Muscle of leg (tissue), 11 donors: Measurements from ENCODE around the gene BCAS3. TPM values are rescaled to one million over a fixed set of nuclear protein-coding genes. Genes with fewer than 3 reads are reported as not detected.

Experiments used
- DNase-seq: peaks from one replicate; pipeline ENCODE4 v3.0.0; 2013
- H3K27ac ChIP-seq: one replicate; pipeline ENCODE4 v1.5.1; 2013; ENCODE audit warnings: mild to moderate bottlenecking, low read length, control low read depth
- H3K27me3 ChIP-seq: one replicate; pipeline ENCODE4 v1.6.1; 2013; ENCODE audit warnings: low read length; ENCODE audit not compliant: control insufficient read depth, insufficient read depth
- H3K36me3 ChIP-seq: one replicate; pipeline ENCODE4 v1.6.1; 2013; ENCODE audit warnings: low read length; ENCODE audit not compliant: control insufficient read depth, insufficient read depth
- H3K4me1 ChIP-seq: one replicate; pipeline ENCODE4 v1.6.1; 2013; ENCODE audit warnings: low read length; ENCODE audit not compliant: control insufficient read depth, insufficient read depth
- H3K4me3 ChIP-seq: one replicate; pipeline ENCODE4 v1.5.1; 2013; ENCODE audit warnings: low read length, control low read depth
- H3K9me3 ChIP-seq: replicated peaks from 2 replicates; pipeline ENCODE4 v1.6.1; 2013; ENCODE audit warnings: low read depth, low read length; ENCODE audit not compliant: control insufficient read depth
- WGBS: methylation state at CpG from one replicate; pipeline ENCODE4 v1.1.5; 2013; ENCODE audit warnings: missing lambda C conversion rate; ENCODE audit not compliant: insufficient coverage; 5-methylcytosine and 5-hydroxymethylcytosine counted together
- polyA plus RNA-seq, 8 donors: library from polyadenylated mRNA; unstranded; fragments of 120-200 nt; gene quantifications; one replicate each; pipeline versions ENCODE4 v1.2.1 to v1.2.3, GENCODE V29; 2013; ENCODE audit warnings: inconsistent platforms in 1 of 8, low replicate concordance in 1 of 8; ENCODE audit not compliant: insufficient read length in 8 of 8, insufficient read depth in 1 of 8
- total RNA-seq: library from RNA; stranded (reverse); fragments of 120-200 nt; gene quantifications from one replicate; pipeline ENCODE4 v1.2.4, GENCODE V29; 2013

BCAS3 gene
- total and polyA plus RNA-seq, 9 donors = 7.6 to 15.8 (median 9.5) TPM

GRCh38 chr17:61230972-61231820 is 553.5 kb downstream of the BCAS3 start:
- Histone ChIP-seq H3K4me3 (no peak overlapping the region), H3K4me1 (peaks cover 10% of the 10 kb centered on the region), H3K36me3 (no peaks in the 10 kb centered on the region), H3K27ac (no peak overlapping the region), H3K9me3 (no peaks in the 10 kb centered on the region), H3K27me3 (no peaks in the 10 kb centered on the region)
- no peak for DNase-seq
- 57% methylated on average over 1 of the region's 4 CpGs for WGBS

- H3K9me3 ChIP-seq = peaks cover 4% of the 10 kb centered on the region
- no peak overlapping the region for H3K27ac ChIP-seq
- no peak for DNase-seq
- 50% methylated on average over 1 of the region's 3 CpGs for WGBS
- H3K36me3 ChIP-seq = no peaks in the 10 kb centered on the region
- no peak overlapping the region for H3K4me3 ChIP-seq
- H3K27me3 ChIP-seq = no peaks in the 10 kb centered on the region
- H3K4me1 ChIP-seq = peaks cover 10% of the 10 kb centered on the region
These were observed 555.2 kb downstream of the BCAS3 start for GRCh38 chr17:61232871-61233270.

- Histone ChIP-seq H3K4me1 (peaks cover 14% of the 10 kb centered on the region), H3K9me3 (peaks cover 4% of the 10 kb centered on the region), H3K4me3 (no peak overlapping the region), H3K27ac (no peak overlapping the region), H3K36me3 (no peaks in the 10 kb centered on the region), H3K27me3 (no peaks in the 10 kb centered on the region)
- DNase-seq = no peak
- WGBS = 70% methylated on average over 1 of the region's 1 CpG
These were observed 556.5 kb downstream of the BCAS3 start for GRCh38 chr17:61233991-61234750.

DNA sequence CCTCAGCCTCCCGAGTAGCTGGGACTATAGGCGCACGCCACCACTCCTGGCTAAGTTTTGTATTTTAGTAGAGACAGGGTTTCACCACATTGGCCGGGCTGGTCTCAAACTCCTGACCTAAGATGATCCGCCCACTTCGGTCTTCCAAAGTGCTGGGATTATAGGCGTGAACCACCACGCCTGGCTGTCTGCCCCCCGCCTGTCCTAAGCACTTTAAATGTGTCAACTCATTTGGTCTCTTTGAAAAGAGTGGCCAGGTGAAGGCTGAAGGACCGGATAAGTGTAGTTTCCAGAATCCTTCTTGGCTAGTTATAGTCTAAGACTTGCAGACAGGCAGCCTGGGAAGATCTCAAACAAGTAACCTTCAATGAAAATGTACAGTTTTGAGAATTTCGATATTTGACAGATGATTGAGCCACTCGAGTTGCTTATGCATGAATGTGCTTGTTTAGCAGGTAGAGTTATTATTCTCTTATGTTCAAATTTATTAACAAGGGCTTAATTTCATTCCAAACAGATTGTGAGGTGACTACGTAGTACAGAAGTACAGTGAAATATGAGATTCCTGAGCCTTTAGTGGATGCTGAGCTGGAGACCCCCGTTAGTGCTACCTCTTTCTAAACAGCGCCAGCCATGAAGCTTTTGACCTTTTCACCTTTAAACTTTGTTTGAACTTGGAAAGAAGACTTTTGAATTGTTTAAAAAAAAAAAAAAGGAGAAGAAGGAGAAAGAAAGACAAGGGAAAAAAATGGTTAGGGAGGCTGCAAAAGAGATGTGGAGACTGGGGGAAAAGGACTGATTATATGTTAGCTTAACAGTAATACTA is 557.6 kb downstream of the BCAS3 start:
- H3K27ac ChIP-seq = no peak overlapping the region
- no peaks in the 10 kb centered on the region for H3K27me3 ChIP-seq
- DNase-seq = no peak
- no peaks in the 10 kb centered on the region for H3K36me3 ChIP-seq
- H3K4me1 ChIP-seq = peaks cover 14% of the 10 kb centered on the region
- H3K4me3 ChIP-seq = no peak overlapping the region
- 68% methylated on average over 7 of the region's 15 CpGs for WGBS
- peaks cover 4% of the 10 kb centered on the region for H3K9me3 ChIP-seq

- WGBS = 20% methylated on average over 2 of the region's 5 CpGs
- DNase-seq = no peak
These were observed 558.2 kb downstream of the BCAS3 start for GRCh38 chr17:61235827-61236197.

DNA sequence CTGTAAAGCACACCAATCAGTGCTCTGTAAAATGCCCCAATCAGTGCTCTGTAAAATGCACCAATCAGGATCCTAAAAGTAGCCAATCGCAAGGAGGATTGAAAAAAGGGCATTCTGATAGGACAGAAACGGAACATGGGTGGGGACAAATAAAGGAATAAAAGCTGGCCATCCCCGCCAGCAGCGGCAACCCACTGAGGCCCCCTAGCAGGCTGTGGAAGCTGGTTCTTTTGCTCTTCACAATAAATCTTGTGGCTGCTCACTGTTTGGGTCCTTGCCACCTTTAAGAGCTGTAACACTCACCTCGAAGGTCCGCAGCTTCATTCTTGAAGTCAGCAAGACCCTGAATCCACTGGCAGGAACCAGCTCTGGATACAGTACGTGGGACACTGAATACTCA is 559.6 kb downstream of the BCAS3 start:
- Histone ChIP-seq H3K4me1 (peaks cover 14% of the 10 kb centered on the region), H3K9me3 (peaks cover 4% of the 10 kb centered on the region), H3K27ac (no peak overlapping the region), H3K36me3 (no peaks in the 10 kb centered on the region), H3K4me3 (no peak overlapping the region), H3K27me3 (no peaks in the 10 kb centered on the region)
- WGBS = 96% methylated on average over 6 of the region's 7 CpGs
- DNase-seq = no peak

More at GRCh38 chr17:61235827-61236197, 558.2 kb downstream of the BCAS3 start:
- Histone ChIP-seq H3K4me3 (no peak overlapping the region), H3K4me1 (peaks cover 14% of the 10 kb centered on the region), H3K36me3 (no peaks in the 10 kb centered on the region), H3K27ac (no peak overlapping the region), H3K9me3 (peaks cover 4% of the 10 kb centered on the region), H3K27me3 (no peaks in the 10 kb centered on the region)

DNA sequence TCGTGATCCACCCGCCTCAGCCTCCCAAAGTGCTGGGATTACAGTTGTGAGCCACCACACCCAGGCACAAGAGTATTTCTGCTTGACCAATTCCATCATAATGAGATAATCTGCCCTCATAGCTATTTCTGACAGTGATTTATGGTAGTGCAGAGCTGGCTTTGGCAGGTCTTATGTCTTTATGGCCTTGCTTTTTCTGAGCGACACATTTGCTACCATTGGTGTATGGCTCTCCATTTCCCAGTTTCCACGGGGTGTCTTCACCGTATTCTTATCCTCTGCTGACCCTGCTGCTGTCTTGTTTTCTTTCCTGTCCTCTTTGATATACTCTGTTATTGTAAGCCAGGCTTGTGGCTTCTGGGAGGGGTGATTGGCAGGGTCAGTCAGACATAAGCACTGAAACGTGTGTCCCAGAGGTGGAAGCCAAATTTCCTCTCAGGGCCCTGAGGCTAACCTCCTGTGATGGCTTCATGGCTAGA is 560.8 kb downstream of the BCAS3 start:
- no peaks in the 10 kb centered on the region for H3K27me3 ChIP-seq
- peaks cover 4% of the 10 kb centered on the region for H3K9me3 ChIP-seq
- H3K4me3 ChIP-seq = no peak overlapping the region
- no peak overlapping the region for H3K27ac ChIP-seq
- WGBS = 0% methylated on average over 1 of the region's 6 CpGs
- no peak for DNase-seq
- H3K36me3 ChIP-seq = no peaks in the 10 kb centered on the region
- H3K4me1 ChIP-seq = peaks cover 14% of the 10 kb centered on the region

DNA sequence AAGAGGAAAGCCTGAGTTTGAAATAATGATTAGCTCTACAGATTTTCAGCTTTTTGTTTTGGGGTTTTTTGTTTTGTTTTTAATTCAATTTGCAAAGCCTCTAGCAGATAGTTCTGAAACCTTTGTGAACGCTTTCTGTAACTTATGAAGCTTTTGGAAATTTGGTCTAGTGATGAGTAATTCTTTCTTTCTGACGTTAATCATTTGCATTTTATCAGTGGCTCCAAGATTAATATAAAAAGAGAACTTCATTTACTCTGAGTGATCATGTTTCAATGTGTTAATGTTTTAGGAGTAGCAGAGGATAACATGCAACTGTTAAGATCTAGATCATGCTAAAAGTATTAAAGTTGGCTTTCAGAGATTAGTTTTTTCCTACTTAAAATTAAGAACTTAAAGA is 561.7 kb downstream of the BCAS3 start:
- H3K27ac ChIP-seq = no peak overlapping the region
- no peaks in the 10 kb centered on the region for H3K36me3 ChIP-seq
- H3K4me3 ChIP-seq = no peak overlapping the region
- no CpG with 5 or more reads among the region's 2 CpGs for WGBS
- no peak for DNase-seq
- no peaks in the 10 kb centered on the region for H3K27me3 ChIP-seq
- peaks cover 4% of the 10 kb centered on the region for H3K9me3 ChIP-seq
- H3K4me1 ChIP-seq = peaks cover 14% of the 10 kb centered on the region

DNA sequence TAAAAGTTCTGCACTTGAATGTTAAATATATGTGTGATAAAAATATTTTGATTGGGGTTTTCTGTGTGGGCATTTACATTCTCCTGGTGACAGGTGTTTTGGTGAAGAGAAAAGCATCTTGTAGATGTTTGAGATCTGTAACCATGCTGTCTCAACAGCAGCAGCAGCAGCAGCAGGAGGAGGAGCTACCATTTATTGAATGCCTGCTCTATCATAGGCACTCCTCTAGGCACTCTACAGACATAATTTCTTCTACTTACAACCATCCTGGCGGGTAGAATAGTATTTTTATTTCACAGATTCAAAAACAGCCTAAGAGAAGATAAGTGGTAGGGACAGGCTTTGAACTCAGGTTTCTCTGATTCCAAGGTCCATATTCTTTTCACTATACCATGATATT is 562.3 kb downstream of the BCAS3 start:
- Histone ChIP-seq H3K27me3 (no peaks in the 10 kb centered on the region), H3K4me1 (peaks cover 14% of the 10 kb centered on the region), H3K36me3 (no peaks in the 10 kb centered on the region), H3K27ac (no peak overlapping the region), H3K4me3 (no peak overlapping the region), H3K9me3 (peaks cover 4% of the 10 kb centered on the region)
- DNase-seq = no peak
- no CpG with 5 or more reads among the region's 1 CpG for WGBS
